Neural cell (in vitro differentiated cells): ENCODE results near the gene CPOX. TPM values are rescaled to one million over a fixed set of nuclear protein-coding genes. Genes with fewer than 3 reads are reported as not detected.

Experiments used
- H2AFZ ChIP-seq: fragments of 200-600, 300-800 bp; sonication (generic), shearing (Covaris generic); 2 replicates; pipeline ENCODE4 v1.6.0; 2014; ENCODE audit warnings: low read depth, mild to moderate bottlenecking, antibody characterized with exemption, low read length, moderate library complexity
- H3F3A ChIP-seq: fragments of 200-600 bp; shearing (Covaris generic); 2 replicates; pipeline ENCODE4 v1.6.1; 2016; ENCODE audit warnings: mild to moderate bottlenecking, moderate library complexity, mixed read lengths, antibody characterized with exemption, low read length; ENCODE audit not compliant: insufficient read depth, poor library complexity, severe bottlenecking
- H3K27ac ChIP-seq: fragments of 200-600, 300-800 bp; sonication (generic), shearing (Covaris generic); 2 replicates; pipeline ENCODE4 v1.5.1; 2014; ENCODE audit warnings: mild to moderate bottlenecking, low read length, moderate library complexity
- H3K27me3 ChIP-seq: fragments of 300-800, 200-600 bp; sonication (generic), shearing (Covaris generic); 2 replicates; pipeline ENCODE4 v1.6.0; 2014; ENCODE audit warnings: mild to moderate bottlenecking, low read depth, low read length, moderate library complexity; ENCODE audit not compliant: insufficient read depth
- H3K36me3 ChIP-seq: fragments of 300-800, 200-600 bp; sonication (generic), shearing (Covaris generic); 2 replicates; pipeline ENCODE4 v1.5.1; 2014; ENCODE audit warnings: mild to moderate bottlenecking, antibody characterized with exemption, low read length, moderate library complexity; ENCODE audit not compliant: insufficient read depth
- H3K4me2 ChIP-seq: fragments of 300-800, 200-600 bp; sonication (generic), shearing (Covaris generic); 2 replicates; pipeline ENCODE4 v1.6.0; 2014; ENCODE audit warnings: mild to moderate bottlenecking, low read length
- H3K4me3 ChIP-seq: fragments of 300-800, 200-600 bp; sonication (generic), shearing (Covaris generic); 2 replicates; pipeline ENCODE4 v1.5.1; 2014; ENCODE audit warnings: mild to moderate bottlenecking, low read length, moderate library complexity
- H3K79me2 ChIP-seq: fragments of 200-600 bp; shearing (Covaris generic); replicated peaks from 2 replicates; pipeline ENCODE4 v1.6.0; 2014; ENCODE audit warnings: mild to moderate bottlenecking, low read length, moderate library complexity; ENCODE audit not compliant: insufficient read depth
- H3K9ac ChIP-seq: fragments of 300-800, 200-600 bp; sonication (generic), shearing (Covaris generic); 2 replicates; pipeline ENCODE4 v1.6.1; 2016; ENCODE audit warnings: mild to moderate bottlenecking, low read length, mixed read lengths
- H3K9me2 ChIP-seq: fragments of 200-600 bp; shearing (Covaris generic); 2 replicates; pipeline ENCODE4 v1.6.1; 2016; ENCODE audit warnings: mild to moderate bottlenecking, low read length, mixed read lengths; ENCODE audit not compliant: insufficient read depth
- H3K9me3 ChIP-seq: fragments of 200-600, 300-800 bp; sonication (generic), shearing (Covaris generic); 2 replicates; pipeline ENCODE4 v1.6.1; 2016; ENCODE audit warnings: mild to moderate bottlenecking, mixed run types, low read length, moderate library complexity, mixed read lengths
- H4K20me1 ChIP-seq: fragments of 200-600 bp; shearing (Covaris generic); 2 replicates; pipeline ENCODE4 v1.6.1; 2016; ENCODE audit warnings: mild to moderate bottlenecking, mixed run types; ENCODE audit not compliant: insufficient read depth
- EP300 ChIP-seq: fragments of 450-650 bp; conservative IDR thresholded peaks from 2 replicates; pipeline ENCODE4 v1.6.1; 2014; ENCODE audit warnings: antibody characterized with exemption, mild to moderate bottlenecking, moderate library complexity; ENCODE audit not compliant: poor library complexity, severe bottlenecking
- EZH2 ChIP-seq: fragments of 200-600, 300-800 bp; shearing (Covaris generic), sonication (generic); IDR thresholded peaks from 2 replicates; pipeline ENCODE4 v1.6.1; 2014; ENCODE audit warnings: antibody characterized with exemption, low read length, borderline replicate concordance, mild to moderate bottlenecking; ENCODE audit not compliant: insufficient read depth, poor library complexity, severe bottlenecking
- MXI1 ChIP-seq: fragments of 450-650 bp; conservative IDR thresholded peaks from 2 replicates; pipeline ENCODE4 v1.6.1; 2014; ENCODE audit warnings: antibody characterized with exemption, mild to moderate bottlenecking; ENCODE audit not compliant: poor library complexity, severe bottlenecking
- POLR2AphosphoS5 ChIP-seq: IDR thresholded peaks from 2 replicates; pipeline ENCODE4 v1.6.1; 2012
- RAD21 ChIP-seq: fragments of 450-650 bp; conservative IDR thresholded peaks from 2 replicates; pipeline ENCODE4 v1.6.1; 2014; ENCODE audit warnings: antibody characterized with exemption, mild to moderate bottlenecking, moderate library complexity
- SMC3 ChIP-seq: fragments of 450-650 bp; conservative IDR thresholded peaks from 2 replicates; pipeline ENCODE4 v1.6.1; 2014; ENCODE audit warnings: antibody characterized with exemption, mild to moderate bottlenecking, moderate library complexity; ENCODE audit not compliant: poor library complexity
- TAF1 ChIP-seq: IDR thresholded peaks from 2 replicates; pipeline ENCODE4 v1.6.1; 2012; ENCODE audit warnings: low read depth
- polyA plus RNA-seq: library from polyadenylated mRNA; depleted of rRNA; stranded (reverse); fragments of >200 nt; gene quantifications from 2 replicates; pipeline ENCODE4 v1.2.3, GENCODE V29; 2014
- TF ChIP-seq, protein P1 (sequence below): IDR thresholded peaks from 2 replicates; pipeline ENCODE4 v1.6.1; 2012; ENCODE audit warnings: borderline replicate concordance
- TF ChIP-seq, protein P2 (sequence below): fragments of 450-650 bp; IDR thresholded peaks from 2 replicates; pipeline ENCODE4 v1.5.1; 2014; ENCODE audit warnings: antibody characterized with exemption, mild to moderate bottlenecking, moderate library complexity; ENCODE audit not compliant: poor library complexity, severe bottlenecking

Gene CPOX
- polyA plus RNA-seq, 1 donor from 2014 or later, result 37.4 TPM

DNA sequence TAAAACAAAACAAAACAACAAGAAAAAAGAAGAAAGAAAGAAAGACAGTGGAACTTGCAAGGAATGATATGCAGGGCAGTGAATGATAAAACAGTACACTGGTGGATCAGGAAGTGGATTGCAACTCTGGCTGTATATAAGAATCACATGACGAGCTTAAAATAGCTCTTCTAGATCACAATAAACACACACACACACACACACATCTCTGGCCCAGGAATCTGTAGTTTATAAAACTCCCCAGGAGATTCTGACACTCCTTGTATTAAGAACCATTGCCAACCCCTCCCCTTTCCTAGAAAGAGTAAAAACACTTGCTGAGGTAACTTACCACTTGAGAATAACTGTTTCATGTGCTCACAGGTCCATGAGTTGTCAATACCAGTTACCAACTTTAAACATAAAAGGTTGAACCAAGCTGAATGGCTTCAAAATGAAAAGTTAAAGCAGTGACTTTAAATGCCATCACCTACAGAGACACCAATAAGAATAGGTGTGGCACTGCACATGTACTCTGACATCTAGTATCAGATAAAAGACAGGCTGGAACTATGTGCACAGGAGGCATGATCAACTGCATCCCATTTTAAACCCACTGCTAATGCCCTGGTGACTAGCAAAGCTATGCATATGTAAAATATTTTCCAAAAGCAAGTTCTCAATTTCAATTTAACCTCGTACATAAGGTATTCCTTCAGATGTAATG, 3.9 kb downstream of the CPOX start:
- TF ChIP-seq, protein P1, sequence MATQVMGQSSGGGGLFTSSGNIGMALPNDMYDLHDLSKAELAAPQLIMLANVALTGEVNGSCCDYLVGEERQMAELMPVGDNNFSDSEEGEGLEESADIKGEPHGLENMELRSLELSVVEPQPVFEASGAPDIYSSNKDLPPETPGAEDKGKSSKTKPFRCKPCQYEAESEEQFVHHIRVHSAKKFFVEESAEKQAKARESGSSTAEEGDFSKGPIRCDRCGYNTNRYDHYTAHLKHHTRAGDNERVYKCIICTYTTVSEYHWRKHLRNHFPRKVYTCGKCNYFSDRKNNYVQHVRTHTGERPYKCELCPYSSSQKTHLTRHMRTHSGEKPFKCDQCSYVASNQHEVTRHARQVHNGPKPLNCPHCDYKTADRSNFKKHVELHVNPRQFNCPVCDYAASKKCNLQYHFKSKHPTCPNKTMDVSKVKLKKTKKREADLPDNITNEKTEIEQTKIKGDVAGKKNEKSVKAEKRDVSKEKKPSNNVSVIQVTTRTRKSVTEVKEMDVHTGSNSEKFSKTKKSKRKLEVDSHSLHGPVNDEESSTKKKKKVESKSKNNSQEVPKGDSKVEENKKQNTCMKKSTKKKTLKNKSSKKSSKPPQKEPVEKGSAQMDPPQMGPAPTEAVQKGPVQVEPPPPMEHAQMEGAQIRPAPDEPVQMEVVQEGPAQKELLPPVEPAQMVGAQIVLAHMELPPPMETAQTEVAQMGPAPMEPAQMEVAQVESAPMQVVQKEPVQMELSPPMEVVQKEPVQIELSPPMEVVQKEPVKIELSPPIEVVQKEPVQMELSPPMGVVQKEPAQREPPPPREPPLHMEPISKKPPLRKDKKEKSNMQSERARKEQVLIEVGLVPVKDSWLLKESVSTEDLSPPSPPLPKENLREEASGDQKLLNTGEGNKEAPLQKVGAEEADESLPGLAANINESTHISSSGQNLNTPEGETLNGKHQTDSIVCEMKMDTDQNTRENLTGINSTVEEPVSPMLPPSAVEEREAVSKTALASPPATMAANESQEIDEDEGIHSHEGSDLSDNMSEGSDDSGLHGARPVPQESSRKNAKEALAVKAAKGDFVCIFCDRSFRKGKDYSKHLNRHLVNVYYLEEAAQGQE, result no peak
- no peak for TF ChIP-seq EZH2
- TF ChIP-seq, protein P2, sequence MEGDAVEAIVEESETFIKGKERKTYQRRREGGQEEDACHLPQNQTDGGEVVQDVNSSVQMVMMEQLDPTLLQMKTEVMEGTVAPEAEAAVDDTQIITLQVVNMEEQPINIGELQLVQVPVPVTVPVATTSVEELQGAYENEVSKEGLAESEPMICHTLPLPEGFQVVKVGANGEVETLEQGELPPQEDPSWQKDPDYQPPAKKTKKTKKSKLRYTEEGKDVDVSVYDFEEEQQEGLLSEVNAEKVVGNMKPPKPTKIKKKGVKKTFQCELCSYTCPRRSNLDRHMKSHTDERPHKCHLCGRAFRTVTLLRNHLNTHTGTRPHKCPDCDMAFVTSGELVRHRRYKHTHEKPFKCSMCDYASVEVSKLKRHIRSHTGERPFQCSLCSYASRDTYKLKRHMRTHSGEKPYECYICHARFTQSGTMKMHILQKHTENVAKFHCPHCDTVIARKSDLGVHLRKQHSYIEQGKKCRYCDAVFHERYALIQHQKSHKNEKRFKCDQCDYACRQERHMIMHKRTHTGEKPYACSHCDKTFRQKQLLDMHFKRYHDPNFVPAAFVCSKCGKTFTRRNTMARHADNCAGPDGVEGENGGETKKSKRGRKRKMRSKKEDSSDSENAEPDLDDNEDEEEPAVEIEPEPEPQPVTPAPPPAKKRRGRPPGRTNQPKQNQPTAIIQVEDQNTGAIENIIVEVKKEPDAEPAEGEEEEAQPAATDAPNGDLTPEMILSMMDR, result no peak
- TF ChIP-seq POLR2AphosphoS5, result no peak
- TF ChIP-seq RAD21, result no peak
- no peaks in the 10 kb centered on the region for H3K36me3 ChIP-seq
- no peaks in the 10 kb centered on the region for H3K9me3 ChIP-seq
- no peaks in the 10 kb centered on the region for H3K27me3 ChIP-seq
- H3K4me3 ChIP-seq, result no peak overlapping the region
- H3K27ac ChIP-seq, result no peak overlapping the region
- H3K9me2 ChIP-seq, result no peaks in the 10 kb centered on the region
- no peak overlapping the region for H3K4me2 ChIP-seq
- H4K20me1 ChIP-seq, result no peaks in the 10 kb centered on the region
- no peaks in the 10 kb centered on the region for H3F3A ChIP-seq
- no peak overlapping the region for H3K9ac ChIP-seq
- no peaks in the 10 kb centered on the region for H3K79me2 ChIP-seq
- H2AFZ ChIP-seq, result no peak overlapping the region

DNA sequence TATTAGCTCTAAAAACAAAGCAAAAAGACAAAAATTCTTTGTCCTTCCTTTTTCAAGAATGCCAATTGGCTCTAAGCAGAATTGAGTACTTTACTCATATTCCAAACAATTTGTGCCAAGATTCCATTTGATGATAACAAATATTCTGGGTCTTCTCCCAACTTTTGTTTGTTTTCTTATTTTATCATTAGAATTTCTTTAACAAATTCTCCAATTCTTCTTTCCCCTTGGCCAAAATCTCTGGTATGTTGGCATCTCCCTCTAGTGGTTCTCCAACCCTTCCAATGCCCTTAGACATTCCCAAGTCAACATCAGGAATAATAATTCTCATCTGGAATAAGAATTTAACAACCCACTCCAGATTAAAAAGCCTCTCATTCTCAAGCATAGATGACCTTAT, 5.3 kb downstream of the CPOX start:
- no peaks in the 10 kb centered on the region for H3K9me3 ChIP-seq
- no peak overlapping the region for H3K9ac ChIP-seq
- no peak overlapping the region for H3K4me2 ChIP-seq
- H3K36me3 ChIP-seq, result no peaks in the 10 kb centered on the region
- no peaks in the 10 kb centered on the region for H3K9me2 ChIP-seq
- TF ChIP-seq, protein P1, result no peak
- no peak for TF ChIP-seq SMC3
- no peak for TF ChIP-seq MXI1
- no peak for TF ChIP-seq TAF1
- TF ChIP-seq, protein P2, result no peak
- no peak for TF ChIP-seq POLR2AphosphoS5
- no peak for TF ChIP-seq EZH2
- no peak for TF ChIP-seq RAD21
- TF ChIP-seq EP300, result no peak
- no peak overlapping the region for H3K27ac ChIP-seq
- no peaks in the 10 kb centered on the region for H3F3A ChIP-seq
- H3K79me2 ChIP-seq, result no peaks in the 10 kb centered on the region
- no peak overlapping the region for H2AFZ ChIP-seq
- no peaks in the 10 kb centered on the region for H3K27me3 ChIP-seq
- no peaks in the 10 kb centered on the region for H4K20me1 ChIP-seq
- no peak overlapping the region for H3K4me3 ChIP-seq
